HTR-8/SVneo (cell line): ENCODE measurements around the gene RAB18.
A peak's percentile ranks its signal among the peaks of the same experiment; 100 is the strongest.
"Not testable (repeated sequence)": the region's sequence is repeated elsewhere in the genome, so short reads cannot be mapped to it uniquely, and the experiment has no call there.

Experiments
- DNase-seq: peaks from one replicate; pipeline ENCODE4 v3.0.0; 2011; ENCODE audit warnings: low spot score, mixed read lengths; ENCODE audit not compliant: insufficient read length
- FAIRE-seq: peaks from 2 replicates; lab custom pipeline; 2011; peaks lifted over from hg19 to GRCh38; lab: Jason Lieb, UNC

The RAB18 gene

DNA sequence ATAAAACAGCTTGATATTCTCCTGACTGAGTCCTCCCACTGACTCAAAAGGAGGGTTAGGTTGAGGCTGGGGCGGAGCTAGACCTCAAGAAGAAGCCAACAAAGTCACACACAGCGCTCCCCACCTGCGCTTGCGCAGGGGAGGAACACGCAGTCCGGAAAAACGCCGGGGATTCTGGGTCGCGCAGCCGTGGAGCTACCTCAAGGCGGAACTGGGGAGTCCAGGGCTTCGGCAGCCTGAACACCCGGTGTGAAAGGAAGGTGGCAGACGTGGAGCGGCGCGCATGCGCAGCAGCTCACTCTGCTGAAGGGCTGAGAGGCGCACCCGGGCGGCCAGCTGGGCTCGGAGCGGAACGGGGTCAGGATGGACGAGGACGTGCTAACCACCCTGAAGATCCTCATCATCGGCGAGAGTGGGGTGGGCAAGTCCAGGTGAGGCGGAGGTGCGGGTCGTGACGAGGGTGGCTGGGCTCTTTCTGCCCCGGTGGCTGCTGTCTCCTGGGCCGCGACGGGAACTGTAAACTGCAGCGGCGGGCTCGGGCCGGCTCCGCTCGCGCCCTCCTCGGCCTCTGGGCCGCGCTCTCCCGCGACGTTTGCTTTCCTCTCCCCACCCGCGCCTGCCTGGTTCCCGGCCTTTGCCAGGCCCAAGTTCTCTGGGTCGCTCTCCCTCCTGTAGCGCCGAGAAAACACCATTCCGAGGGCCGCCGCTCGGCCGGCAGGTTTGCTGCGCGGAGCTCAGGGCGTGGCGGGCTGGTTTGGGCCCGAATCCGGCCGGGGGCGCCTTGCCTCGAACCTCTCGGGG, at the start of gene RAB18:
Gene RAB18, plus strand, starts transcription at position 298 of the 801 bp plus-strand sequence. Its CDS starts 66 bp downstream, at position 364.
- peak; percentile 96 for FAIRE-seq
- peak; percentile 89 for DNase-seq

DNA sequence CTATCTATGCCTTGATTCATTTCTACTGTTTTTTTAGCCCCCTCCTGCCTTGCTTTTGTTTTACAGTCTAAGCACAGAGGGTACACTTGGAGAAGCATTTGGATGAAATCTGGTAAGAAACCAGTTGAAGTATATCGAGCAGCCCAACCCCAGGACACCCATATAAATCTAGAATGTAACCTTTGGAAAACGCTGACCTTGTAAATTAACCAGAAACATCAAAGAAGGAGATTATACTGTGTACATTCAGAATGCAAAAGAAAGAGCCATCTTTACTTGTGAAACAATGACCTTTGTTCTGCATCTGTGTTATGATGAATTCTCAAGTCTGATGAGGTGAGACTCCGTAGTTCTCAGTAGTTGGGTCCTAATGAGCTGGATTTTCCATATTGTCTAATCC, 49.3 kb upstream of the RAB18 start:
- FAIRE-seq: no peak
- DNase-seq: no peak

DNA sequence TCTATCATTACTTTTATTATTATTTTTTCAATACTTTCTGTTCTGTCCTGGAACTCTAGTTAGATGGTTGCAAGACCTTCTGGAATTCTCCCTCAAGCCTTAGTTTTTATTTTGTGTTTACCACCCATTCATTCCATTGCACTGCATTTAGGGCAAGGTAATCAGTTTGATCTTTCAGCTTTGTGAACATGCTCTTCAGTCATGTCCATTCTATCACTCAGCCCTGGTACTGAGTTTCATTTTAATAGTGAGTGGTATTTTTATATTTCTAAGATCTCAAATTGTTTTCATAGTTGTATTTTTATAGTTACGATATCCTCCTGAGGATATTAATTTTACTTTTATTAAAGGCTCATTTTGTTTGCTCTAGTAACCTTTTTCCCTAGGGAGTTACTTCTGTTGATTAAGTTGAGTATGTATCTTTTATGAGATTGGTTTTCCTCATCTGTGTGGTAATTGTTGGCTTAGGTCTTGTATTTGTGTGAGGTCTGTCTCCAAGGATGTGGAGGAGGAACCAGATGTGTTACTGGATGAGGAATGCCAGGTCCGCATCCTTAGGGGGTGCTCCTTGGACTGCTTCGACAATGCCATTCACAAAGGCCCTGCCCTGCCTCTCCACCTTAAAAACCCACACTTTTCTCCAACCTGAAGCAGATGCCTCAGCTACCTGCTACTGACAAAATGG, 46.7 kb upstream of the RAB18 start:
- FAIRE-seq (no peak), DNase-seq (no peak)

DNA sequence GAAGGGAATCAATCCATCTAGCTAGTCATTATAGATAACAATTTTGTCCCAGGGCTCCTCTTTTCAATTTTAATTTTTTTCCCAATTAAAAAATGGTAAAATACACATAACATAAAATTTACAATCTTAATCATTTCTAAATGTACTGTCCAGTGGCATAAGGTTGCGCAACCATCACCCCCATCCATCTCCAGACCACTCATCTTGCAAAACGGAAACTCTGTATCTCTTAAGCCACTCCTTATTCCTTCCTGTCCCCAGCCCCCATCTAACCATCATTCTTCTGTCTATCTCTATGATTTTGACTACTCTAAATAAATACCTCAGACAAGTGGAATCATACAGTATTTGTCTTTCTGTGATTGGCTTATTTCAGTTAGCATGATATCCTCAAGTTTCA, 46.1 kb upstream of the RAB18 start:
- DNase-seq: no peak
- FAIRE-seq: no peak

DNA sequence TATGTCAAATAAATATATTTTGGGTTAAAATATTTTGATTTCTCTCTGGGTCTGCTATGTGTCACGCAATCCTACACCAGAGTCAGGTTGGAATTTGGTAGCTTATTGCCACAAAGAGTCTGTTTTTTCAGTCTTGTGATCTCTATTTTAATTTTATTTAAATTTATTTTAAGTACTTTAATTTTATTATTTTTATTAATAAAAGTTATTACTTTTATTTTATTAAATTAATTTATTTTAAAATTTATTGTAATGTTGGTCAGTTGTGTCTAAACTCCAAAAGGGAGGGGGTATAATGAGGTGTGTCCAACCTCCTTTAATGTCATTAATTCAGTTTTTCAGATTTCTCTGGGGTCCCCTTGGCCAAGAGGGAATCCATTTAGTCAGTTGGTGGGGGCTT, 42.8 kb upstream of the RAB18 start:
- no peak for FAIRE-seq
- DNase-seq: no peak

DNA sequence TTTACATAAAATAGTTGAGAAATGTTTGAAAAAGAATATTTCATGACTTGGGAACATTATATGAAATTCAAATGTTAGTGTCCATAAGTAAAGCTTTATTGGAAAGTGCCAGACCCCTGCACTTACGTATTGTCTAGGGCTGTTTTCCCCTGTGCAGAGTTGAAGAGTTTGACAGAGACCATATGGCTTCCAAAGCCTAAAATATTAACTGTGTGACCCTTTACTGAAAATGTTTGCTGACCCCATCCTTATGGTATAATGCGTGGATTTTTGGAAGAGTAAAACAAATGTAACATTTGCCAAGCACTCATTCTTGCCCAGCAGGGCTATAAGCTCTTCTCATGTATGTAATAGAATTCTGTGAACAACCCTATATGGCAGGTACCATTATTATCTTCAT, 40.1 kb upstream of the RAB18 start:
- DNase-seq: no peak
- FAIRE-seq: no peak

DNA sequence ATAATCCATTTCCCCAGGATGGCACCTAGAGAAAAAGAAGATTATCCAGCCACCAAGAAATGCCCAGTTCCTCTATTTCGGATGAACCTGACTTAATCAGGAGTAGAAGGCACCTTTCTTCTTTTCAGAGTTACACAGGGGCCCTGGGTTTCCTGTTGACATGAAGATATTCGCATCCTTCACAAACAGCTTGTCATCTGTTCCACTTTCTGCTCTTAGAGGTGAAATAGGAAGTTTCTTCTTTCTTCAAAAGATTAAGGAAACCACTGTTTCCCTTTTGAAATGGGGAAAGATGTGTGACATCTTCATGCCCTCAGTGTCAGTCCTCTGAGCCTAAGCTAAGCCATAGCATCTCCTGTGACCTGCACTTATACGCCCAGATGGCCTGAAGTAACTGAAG, 39.1 kb upstream of the RAB18 start:
- DNase-seq: no peak
- FAIRE-seq: no peak

DNA sequence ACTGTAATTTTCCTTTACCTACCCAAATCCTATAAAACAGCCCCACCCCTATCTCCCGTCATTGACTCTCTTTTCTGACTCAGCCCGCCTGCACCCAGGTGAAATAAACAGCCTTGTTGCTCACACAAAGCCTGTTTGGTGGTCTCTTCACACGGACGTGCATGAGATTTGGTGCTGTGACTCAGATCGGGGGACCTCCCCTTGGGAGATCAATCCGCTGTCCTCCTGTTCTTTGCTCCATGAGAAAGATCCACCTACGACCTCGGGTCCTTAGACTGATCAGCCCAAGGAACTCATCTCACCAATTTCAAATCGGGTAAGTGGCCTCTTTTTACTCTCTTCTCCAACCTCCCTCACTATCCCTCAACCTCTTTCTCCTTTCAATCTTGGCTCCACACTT, 38.5 kb upstream of the RAB18 start:
- not testable (repeated sequence) for DNase-seq, FAIRE-seq

DNA sequence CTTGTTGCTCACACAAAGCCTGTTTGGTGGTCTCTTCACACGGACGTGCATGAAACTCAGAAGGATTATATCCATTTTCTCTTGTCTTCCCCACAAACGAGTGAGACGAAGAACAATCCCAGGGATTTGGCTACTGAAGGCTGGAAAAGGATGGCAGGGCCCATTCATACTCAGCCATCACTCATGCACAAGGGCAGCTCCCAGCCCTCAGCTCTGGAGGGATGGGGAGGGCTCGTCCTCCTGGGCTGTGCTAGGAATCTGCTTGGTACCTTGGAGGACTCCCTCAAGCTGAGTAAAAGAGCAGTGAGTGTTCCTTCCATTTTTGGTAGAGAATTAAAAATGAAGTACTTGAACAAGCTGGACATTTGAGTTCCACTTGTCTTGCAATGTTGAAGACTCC, 33.2 kb upstream of the RAB18 start:
- DNase-seq (no peak), FAIRE-seq (no peak)

DNA sequence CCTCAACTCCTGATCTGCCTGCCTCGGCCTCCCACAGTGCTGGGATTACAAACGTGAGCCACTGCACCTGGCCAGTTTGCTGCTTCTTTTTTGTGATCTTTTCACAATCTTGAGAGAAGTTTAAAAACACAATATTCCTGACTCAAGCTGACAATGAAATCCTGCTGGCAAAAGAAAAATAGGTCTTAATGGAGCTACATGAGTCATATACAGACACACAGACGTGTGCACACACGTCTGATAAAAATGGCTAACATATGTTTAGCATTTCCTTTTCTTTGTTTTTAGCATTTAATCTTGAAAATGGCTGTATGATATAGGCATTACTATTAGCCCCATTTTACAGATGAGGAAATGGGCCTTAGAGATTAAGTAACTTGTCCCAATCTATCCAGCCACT, 29.4 kb upstream of the RAB18 start:
- DNase-seq (no peak), FAIRE-seq (no peak)

DNA sequence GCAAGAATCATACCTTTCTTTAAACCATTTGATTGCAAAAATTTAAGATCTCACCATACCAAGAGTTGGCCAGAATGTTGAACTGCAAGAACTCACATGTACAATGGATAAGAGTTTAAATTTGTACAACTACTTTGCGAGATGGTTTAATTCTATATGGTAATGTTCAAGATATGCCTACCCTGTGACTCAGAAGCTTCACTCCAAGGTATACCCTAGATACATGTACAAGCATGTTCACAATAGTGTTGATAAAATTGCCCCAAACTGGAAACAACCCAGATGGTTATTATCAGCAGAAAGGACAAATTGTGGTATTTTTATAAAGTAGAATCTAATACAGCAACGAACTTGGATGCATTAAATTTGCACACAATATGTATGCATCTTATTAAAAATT, 25.1 kb upstream of the RAB18 start:
- FAIRE-seq (no peak), DNase-seq (no peak)

DNA sequence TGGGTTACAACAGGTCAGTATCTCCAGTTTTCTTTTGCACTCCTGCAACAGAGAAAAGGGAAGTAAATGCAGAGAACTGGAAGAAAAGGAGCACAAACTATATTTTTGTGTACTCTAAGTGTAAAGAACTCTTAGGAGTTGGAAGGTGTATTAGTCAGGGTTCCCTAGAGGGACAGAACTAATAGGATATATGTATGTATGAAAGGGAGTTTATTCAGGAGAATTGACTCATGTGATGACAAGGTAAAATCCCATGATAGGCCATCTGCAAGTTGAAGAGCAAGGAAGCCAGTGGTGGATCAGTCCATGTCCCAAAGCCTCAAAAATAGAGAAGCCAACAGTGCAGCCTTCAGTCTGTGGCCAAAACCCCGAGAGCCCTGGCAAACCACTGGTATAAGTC, 22.6 kb upstream of the RAB18 start:
- DNase-seq: no peak
- no peak for FAIRE-seq

DNA sequence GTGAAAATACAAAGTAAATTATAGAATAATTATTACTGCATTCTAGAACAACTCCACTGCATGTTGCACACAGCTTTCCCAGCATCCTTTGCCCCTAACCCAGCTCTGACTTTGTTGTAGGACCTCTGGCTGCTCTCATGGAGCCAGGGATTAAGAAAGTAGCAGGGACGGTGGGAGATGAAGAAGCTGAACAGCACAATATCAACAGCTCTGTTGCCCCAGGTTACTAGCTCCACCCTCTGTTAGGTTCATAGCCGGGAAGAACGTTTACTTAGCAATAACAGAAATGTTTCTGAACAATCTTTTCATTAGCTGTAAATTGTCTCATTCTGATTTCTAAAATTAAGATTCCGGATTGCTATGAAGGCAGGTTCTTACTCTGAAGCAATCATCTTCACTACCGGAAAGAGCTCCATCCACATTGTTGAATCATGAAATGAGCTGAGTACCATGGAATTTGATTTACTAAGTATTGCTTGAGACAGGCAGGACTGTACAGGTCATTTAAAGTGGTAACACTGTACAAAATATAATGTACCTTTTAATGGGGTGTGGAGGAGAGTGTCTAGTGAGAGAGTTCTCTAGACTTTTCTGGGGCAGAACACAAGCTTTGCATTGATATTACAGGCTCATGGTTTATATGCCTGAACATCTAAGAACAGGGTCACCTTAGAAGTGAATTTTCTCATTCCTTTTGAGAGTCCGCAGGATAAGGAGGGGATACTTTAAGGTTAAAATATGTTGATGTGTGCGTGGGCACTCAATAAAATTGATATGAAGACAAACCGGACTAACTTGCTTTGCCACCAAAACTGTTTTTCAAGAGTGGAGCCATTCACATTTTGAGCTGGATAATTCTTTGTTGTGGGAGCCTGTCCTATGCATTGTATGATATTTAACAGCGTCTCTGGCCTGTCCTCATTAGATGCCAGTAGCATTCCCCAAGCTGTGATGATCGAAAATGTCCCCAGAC, 20.8 kb upstream of the RAB18 start:
- no peak for FAIRE-seq
- peak; percentile 36 for DNase-seq

DNA sequence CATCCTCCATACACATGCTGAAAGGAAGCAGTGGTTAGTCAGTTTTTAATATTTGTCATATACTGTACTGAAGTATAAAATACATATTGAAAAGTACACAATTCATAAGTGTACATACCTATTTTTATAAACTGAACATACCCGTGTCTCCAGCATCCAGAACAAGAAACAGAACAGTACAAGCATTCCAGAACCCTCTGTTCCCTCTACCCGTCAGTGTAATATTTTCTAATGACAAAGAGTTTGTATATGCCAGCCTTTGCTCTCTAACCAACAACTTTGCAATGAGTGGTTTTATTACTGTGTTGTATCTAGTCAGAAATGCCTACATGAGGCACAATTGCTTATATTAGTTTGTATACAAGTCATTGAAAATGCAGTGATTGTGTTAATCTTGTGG, 18.7 kb upstream of the RAB18 start:
- DNase-seq (no peak), FAIRE-seq (no peak)

DNA sequence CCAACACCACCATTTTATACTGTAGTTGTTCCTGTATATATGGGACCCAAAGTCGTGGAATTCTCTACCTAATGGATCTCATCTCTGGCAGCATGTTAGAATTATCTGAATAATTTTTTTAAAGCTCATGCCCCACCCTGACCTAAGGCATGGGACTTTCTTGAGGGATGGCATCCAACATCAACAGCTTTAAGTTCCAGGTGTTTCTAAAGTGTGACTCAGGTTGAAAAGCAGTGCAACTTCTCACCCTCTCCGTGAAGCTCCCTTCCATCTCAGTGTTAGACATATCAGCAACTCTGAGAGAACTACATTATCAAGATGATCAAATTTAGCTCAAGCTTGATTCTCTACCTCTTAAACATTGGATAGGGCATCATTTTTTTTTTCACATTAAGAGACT, 18.1 kb upstream of the RAB18 start:
- DNase-seq (no peak), FAIRE-seq (no peak)

DNA sequence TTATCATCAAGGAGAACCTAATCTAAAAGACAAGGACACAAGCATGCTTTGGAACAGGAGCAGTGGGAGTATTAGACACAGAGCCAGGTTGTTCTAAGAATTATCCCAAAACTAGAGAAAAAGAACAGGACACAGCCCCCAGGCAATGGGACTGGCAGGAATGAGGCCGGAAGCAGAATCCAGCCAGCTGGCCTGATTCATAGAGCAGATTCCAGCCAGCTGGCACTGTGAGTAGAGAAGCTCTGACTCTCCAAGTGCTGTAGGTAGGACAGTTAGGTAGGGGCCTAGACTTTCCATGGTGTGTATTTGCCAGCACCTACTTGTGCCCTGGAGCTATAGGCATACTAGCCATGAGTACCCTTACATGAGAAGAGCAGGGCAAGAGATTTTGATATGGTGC, 13.3 kb upstream of the RAB18 start:
- DNase-seq (no peak), FAIRE-seq (no peak)

DNA sequence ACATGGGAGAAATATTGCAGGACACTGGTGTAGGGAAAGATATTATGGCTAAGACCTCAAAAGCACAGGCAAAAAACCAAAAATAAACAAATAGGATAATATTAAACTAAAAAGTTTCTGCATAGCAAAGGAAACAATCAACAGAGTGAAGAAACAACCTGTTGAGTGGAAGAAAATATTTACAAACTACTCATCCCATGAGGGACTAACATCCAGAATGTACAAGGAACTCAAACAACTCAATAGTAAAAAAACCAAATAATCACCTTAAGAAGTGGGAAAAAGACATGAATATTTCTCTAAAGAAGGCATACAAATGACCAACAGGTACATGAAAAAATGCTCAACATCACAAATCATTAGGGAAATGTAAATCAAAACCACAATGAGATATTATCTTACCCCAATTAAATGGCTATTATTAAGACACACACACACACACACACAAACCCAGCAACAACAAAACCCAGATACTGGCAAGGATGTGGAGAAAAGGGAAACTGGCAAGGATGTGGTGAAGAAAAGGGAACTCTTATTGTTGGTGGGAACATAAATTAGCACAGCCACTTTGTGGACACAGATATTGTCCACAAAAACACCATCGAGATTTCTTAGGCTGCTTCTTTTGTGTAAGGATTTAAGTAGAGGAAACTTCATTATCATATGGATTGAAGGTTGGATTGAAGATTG, 9.8 kb upstream of the RAB18 start:
- FAIRE-seq: no peak

DNA sequence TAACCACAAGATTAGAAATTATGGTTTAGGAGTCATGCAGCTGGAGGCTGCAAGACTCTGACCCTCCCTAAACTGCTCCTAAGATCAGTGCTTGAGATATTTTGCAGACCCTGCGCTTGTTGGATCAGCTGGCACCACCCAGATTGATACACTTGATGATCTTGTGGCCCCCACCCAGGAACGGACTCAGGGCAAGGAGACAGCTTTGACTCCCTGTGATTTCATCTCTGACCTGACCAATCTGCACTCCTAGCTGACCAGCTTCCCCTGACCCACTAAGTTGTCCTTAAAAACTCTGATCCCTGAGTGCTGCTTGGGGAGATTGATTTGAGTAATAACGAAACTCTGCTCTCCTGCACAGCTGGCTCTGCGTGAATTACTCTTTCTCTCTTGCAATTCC, 8.0 kb upstream of the RAB18 start:
- FAIRE-seq (no peak), DNase-seq (no peak)

More for the DNA sequence above, 9.8 kb upstream of the RAB18 start:
- no peak for DNase-seq

DNA sequence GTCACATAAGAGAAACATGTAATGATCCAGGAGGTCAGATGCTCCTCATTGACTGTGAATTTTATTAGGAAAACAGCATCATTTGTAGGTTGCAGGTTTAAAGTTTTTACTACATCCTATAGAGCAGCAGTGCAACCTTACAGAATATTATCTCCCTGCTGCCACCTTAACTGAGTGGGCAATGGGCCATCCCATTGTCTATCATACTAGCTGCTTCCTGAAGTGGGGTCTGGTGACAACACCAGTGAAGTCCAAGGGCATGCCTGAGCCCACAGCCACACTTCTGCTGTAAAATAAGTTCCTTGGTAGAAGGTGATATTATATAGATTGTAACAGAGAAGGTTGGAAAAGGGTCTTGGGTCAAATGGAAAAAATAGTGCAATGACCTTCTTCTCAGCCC, 4.0 kb upstream of the RAB18 start:
- DNase-seq: no peak
- FAIRE-seq: no peak

DNA sequence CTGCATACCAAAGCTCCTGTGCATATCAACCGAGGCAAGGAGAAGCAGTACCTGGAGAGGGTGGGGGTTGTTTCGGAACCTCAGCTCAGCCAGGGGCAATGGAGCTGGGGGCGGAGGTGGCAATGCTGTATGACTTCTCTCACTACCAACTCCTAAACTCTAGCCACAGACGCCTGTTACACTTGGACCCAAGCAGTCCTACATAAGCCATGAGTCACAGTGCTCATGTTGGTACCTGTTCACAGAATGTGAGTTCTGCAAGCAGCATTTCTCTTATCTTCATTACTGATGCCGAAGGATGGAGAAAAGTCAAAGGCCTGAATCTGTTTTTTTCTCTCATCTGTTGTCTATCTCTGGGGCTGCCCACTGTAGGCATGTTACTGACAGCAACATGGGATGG, 3.2 kb upstream of the RAB18 start:
- FAIRE-seq: no peak
- no peak for DNase-seq
